ENCODE results near the gene REPS2. TPM values are rescaled to one million over a fixed set of nuclear protein-coding genes. Genes with fewer than 3 reads are reported as not detected.

REPS2 gene
- total and polyA plus RNA-seq, 2 experiments from 2014 or later: 1.2 to 4.4 TPM

DNA sequence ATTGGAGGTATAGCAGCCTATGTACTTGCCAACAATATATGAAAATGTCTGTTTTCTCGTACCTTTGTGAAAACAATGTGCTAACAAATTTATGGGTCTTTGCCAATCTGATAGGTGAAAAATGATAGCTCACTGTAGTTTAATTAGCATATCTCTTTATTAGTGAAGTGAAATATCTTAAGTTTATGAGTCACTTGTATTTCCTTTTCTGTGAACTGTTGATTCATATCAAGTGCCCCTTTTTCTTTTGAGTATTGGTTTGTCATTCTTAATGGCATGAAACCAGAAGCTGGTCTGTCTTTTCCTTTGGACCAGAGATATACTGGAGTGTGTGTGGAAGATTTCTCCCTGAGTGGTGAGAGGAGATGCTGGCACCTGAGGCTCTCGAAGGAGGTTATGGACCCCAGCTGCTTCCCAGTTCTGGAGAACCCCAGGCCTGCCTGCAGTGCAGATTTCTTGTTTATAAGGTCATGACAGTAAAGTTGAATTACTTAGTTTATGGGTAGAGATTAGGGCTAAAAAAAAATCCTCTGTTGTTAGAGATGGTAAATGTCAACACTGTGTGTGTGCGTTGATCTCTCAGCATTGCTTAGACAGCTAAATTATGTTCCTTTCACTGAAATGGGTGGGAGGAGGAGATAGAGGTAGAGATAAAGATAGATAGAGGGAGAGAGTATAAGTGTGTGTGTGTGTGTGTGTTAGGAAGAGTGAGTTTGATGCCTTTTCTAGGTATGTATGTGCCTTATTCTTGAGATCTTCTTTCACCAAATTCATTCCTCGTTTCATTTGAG lies 89.9 kb downstream of the REPS2 start (continued):
- TF ChIP-seq JUNB (IDR thresholded peaks at IDR 0.05; ENCODE audit: unreplicated experiment) (no peak), NANOG (IDR thresholded peaks at IDR 0.05; ENCODE audit: borderline replicate concordance) (no peak), CTCF (conservative IDR thresholded peaks at IDR 0.05; ENCODE audit: low read depth in 2 of 2) (no peak), STAT1 (IDR thresholded peaks at IDR 0.05; ENCODE audit: unreplicated experiment) (no peak)

- Histone ChIP-seq H3K79me2 (replicated peaks; ENCODE audit: insufficient read depth) (no peaks in the 10 kb centered on the region), H2AFZ (no peak overlapping the region), H3K27ac (ENCODE audit: low read depth) (no peak overlapping the region), H3F3A (replicated peaks; ENCODE audit: low read depth) (no peaks in the 10 kb centered on the region), H3K4me2 (no peak overlapping the region), H3K36me3 (ENCODE audit: insufficient read depth) (no peaks in the 10 kb centered on the region), H3K4me1 (ENCODE audit: insufficient read depth) (no peaks in the 10 kb centered on the region), H3K27me3 (ENCODE audit: insufficient read depth) (no peaks in the 10 kb centered on the region), H3K4me3 (no peak overlapping the region), H3K9me2 (ENCODE audit: insufficient read depth) (no peaks in the 10 kb centered on the region), H4K20me1 (replicated peaks; ENCODE audit: insufficient read depth) (no peaks in the 10 kb centered on the region)
- no peaks in the 10 kb centered on the region for H3K27me3 Mint-ChIP-seq (ENCODE audit: insufficient read depth, low read depth, poor library complexity)
- no peak for TF ChIP-seq JUNB (IDR thresholded peaks at IDR 0.05; ENCODE audit: unreplicated experiment)
- no peak for ATAC-seq
- H3K4me3 Mint-ChIP-seq: no peak overlapping the region
- peaks cover 4% of the 10 kb centered on the region; the same call in 1 of the 3 replicates for H3K4me1 Mint-ChIP-seq
- DNase-seq (ENCODE audit: low spot score): no peak
- no peaks in the 10 kb centered on the region for H3K36me3 Mint-ChIP-seq (ENCODE audit: low read depth)
- H3K27ac Mint-ChIP-seq: no peak overlapping the region
- H3K9me3 Mint-ChIP-seq: no peaks in the 10 kb centered on the region
These were observed 91.8 kb downstream of the REPS2 start for GRCh38 chrX:17038277-17038676.

DNA sequence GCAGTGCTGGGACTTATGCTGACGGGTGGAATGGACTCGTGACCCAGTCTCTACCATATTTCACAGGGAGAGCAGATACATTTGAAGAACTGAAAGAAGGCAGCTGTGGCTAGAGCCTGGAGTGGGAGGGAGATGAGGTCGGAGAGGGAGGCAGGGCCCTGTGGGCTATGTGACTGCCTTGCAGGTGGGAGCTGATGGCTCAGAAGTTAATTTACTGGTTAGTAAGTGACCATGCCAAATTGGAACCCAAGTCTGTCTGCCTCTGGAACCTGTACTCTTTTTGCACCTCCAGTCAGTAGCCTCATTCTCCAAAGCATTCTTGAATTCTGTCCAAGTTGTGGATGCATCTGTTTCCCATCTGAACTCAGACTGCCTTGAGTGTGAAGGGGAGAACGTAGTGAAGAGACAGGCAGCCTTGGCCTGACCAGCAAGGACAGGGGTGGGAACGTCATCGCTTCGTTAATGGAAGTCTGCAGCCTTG lies 92.3 kb downstream of the REPS2 start:
- Mint-ChIP-seq H3K4me3 (no peak overlapping the region), H3K27me3 (ENCODE audit: insufficient read depth, low read depth, poor library complexity) (no peaks in the 10 kb centered on the region), H3K9me3 (no peaks in the 10 kb centered on the region), H3K4me1 (peaks cover 4% of the 10 kb centered on the region; the same call in 1 of the 3 replicates), H3K36me3 (ENCODE audit: low read depth) (no peaks in the 10 kb centered on the region), H3K27ac (no peak overlapping the region)
- H3K9me2 ChIP-seq (ENCODE audit: insufficient read depth): no peaks in the 10 kb centered on the region
- DNase-seq (ENCODE audit: low spot score) (no peak), ATAC-seq (no peak)
- no peaks in the 10 kb centered on the region for H3K27me3 ChIP-seq (ENCODE audit: insufficient read depth)
- no peak overlapping the region for H3K4me3 ChIP-seq
- no peak overlapping the region for H3K27ac ChIP-seq (ENCODE audit: low read depth)
- H3F3A ChIP-seq (replicated peaks; ENCODE audit: low read depth): no peaks in the 10 kb centered on the region
- no peaks in the 10 kb centered on the region for H3K4me1 ChIP-seq (ENCODE audit: insufficient read depth)
- no peak overlapping the region for H2AFZ ChIP-seq
- TF ChIP-seq EZH2 (IDR thresholded peaks at IDR 0.05; ENCODE audit: low read depth, unreplicated experiment) (no peak), JUNB (IDR thresholded peaks at IDR 0.05; ENCODE audit: unreplicated experiment) (no peak), REST (IDR thresholded peaks at IDR 0.05; ENCODE audit: unreplicated experiment) (no peak), CREB1 (CRISPR knock-in tag; IDR thresholded peaks at IDR 0.05; ENCODE audit: low read depth) (no peak), EZH2phosphoT487 (IDR thresholded peaks at IDR 0.05; ENCODE audit: unreplicated experiment) (no peak)
- H4K20me1 ChIP-seq (replicated peaks; ENCODE audit: insufficient read depth): no peaks in the 10 kb centered on the region
- H3K4me2 ChIP-seq: no peak overlapping the region
- H3K79me2 ChIP-seq (replicated peaks; ENCODE audit: insufficient read depth): no peaks in the 10 kb centered on the region
- no peaks in the 10 kb centered on the region for H3K36me3 ChIP-seq (ENCODE audit: insufficient read depth)

Data from GM23338 (cell line).